Measurements from ENCODE around the gene AFF4.
"Not testable (repeated sequence)": the region's sequence is repeated elsewhere in the genome, so short reads cannot be mapped to it uniquely, and the experiment has no call there.

The AFF4 gene

DNA sequence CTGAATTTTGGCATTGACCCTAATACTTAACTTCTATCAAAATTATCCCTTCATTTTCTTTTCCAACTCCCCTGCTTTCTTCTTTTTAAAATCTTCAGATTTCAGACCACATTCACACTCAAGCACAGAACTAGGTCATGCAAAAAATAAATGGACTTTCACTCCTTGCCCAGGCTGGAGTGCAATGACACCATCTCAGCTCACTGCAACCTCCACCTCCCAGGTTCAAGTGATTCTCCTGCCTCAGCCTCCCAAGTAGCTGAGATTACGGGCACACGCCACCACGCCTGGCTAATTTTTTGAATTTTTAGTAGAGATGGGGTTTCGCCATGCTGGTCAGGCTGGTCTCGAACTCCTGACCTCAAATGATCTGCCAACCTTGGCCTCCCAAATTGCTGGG is 108.4 kb downstream of the AFF4 start:
- not testable (repeated sequence) for H3K4me3 ChIP-seq (ENCODE audit: low read depth, low read length)

DNA sequence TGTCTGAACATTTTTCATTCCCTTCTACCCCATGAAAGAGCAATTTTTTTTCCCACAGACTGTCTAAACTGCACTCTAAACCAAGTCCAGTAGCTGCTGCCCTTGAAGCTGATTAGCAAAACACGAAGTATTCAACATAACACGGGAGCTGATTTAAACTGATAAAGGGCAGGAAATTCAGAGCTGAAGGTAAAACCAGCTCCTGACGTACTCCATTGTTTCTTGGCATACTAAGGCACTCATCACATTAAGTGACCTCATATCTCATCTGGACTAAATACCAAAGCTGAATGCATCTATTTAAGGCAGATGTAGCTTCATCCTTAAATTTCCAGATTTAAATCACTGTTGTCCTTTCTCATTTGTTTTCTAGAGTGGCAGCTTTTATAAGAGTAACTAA is 109.1 kb downstream of the AFF4 start:
- no peak overlapping the region for H3K4me3 ChIP-seq (ENCODE audit: low read depth, low read length)

GRCh38 chr5:132853790-132854189 is 109.6 kb downstream of the AFF4 start:
- no peak overlapping the region for H3K4me3 ChIP-seq (ENCODE audit: low read depth, low read length)

- no peak overlapping the region for H3K4me3 ChIP-seq (ENCODE audit: low read depth, low read length)
These were observed 110.1 kb downstream of the AFF4 start for GRCh38 chr5:132853323-132853722.

DNA sequence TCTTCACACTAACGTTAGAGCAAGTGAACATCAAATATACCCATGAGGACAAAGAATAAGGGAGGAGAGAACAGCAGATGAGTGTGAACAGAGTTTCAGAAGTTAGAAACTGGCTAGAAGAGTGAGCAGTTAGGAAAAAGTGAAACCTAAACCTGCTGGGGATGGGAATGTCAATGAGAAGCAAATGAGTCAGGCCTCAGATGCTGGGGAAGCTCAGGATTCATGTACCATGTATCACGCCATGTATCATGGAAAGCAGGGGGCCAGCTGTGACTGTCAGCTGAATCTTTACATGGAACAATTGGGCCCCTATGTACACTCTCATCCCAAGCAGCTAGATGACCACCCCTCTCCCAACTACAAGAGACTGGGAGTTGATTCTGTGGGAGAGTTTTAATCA is 113.4 kb downstream of the AFF4 start:
- no peak overlapping the region for H3K4me3 ChIP-seq (ENCODE audit: low read depth, low read length)

GRCh38 chr5:132849347-132849746 is 114.1 kb downstream of the AFF4 start:
- no peak overlapping the region for H3K4me3 ChIP-seq (ENCODE audit: low read depth, low read length)

GRCh38 chr5:132848270-132848669 is 115.2 kb downstream of the AFF4 start:
- H3K4me3 ChIP-seq (ENCODE audit: low read depth, low read length) = no peak overlapping the region

GRCh38 chr5:132841305-132841704 is 122.1 kb downstream of the AFF4 start:
- no peak overlapping the region for H3K4me3 ChIP-seq (ENCODE audit: low read depth, low read length)

- no peak overlapping the region for H3K4me3 ChIP-seq (ENCODE audit: low read depth, low read length)
These were observed 122.5 kb downstream of the AFF4 start for GRCh38 chr5:132840896-132841295.

DNA sequence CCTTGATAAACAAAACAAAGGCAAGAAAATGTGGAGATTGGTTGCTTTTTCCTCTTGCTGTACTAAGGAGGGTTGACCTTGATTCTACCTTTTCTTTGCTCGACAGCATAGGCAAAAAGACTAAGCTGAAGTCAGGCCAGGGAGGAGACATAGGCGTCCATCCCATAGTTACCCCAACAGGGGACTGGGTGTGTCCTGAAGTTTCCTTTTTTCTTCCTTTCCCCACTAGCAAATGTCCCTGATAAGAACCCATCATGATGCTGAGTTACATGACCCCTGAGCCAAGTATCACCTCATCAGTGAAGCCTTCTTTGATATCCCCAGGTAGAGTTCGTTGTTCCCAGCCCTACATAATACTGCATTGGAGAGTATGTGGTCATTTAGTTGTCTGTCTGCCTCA is 123.1 kb downstream of the AFF4 start:
- H3K4me3 ChIP-seq (ENCODE audit: low read depth, low read length) = no peak overlapping the region

DNA sequence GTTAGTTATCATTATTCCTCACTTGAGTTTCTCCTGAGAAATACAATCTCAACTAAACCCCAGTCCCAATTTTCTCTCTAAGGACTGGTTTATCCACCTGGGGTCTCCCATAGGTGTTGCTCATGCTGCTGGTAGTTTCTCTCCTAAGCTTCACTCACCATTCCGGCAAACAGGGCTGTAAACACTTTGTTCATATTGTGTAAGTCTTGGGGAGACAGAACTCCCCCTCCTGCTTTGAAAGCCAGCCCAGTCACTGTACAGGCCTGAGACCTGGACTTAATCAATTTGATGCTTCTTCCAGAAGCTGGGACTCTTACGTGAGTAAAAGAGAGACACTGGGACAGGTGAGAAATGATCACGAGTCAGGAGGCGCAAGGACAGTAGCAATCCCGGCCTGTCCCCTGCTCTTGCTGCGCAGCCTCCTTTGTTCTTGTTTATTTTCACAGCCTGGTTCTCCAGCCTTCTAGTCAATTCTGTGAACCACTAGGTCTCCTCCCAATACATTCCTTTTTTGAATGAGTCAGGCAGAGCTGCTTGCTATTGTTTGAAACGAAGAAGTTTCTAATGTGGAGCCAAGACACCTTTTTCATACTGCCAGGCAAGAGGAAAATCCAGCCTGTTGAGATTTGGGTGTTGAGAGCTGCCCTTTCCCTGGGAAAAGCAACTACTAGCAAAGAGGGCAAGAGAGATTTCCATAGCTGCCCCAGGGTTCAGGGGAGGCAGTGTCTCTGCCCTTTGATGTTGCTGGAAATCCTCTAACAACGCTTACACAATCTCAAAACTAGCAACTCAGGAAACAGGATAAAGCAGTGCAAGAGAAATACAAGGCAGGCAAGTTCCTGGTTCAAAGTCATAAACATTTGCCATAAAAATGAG is 123.8 kb downstream of the AFF4 start:
- no peak overlapping the region for H3K4me3 ChIP-seq (ENCODE audit: low read depth, low read length)

DNA sequence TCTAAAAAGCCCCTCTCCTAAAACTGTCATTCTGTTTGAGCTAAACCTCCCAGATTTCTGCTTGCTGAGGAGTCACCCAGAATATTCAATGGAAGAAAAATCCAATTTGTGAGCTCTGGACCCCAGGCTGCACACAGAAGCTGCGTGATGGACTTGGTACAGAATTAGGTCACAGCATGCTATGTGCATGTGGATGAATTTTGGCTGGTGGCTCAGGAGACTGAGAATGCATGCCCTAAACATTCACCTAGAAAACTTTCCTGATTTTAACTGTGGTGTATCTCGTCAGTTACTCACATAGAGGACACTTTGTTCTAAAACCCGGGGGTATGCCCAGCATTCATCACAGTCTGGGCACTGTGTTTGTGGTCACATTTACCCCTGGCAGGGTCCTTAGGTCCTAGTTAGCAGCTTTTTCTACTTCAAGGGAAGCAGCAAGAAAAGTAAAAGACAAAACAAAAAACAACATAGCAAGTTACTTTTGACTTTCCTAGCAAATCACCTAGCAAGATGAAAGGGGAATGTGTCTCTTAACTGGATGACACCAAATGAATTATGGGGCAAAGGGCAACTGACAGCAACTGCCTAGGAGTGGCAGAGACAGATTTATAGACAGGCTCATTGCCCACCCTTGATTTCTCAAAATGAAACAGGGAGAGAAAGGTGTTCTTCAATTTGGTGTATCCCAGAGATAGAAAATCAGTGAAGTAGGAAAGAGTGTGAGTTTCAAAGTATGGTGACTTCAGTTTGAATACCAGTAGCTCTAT is 124.7 kb downstream of the AFF4 start:
- no peak overlapping the region for H3K4me3 ChIP-seq (ENCODE audit: low read depth, low read length)

GRCh38 chr5:132837868-132838267 is 125.6 kb downstream of the AFF4 start:
- H3K4me3 ChIP-seq (ENCODE audit: low read depth, low read length) = no peak overlapping the region

DNA sequence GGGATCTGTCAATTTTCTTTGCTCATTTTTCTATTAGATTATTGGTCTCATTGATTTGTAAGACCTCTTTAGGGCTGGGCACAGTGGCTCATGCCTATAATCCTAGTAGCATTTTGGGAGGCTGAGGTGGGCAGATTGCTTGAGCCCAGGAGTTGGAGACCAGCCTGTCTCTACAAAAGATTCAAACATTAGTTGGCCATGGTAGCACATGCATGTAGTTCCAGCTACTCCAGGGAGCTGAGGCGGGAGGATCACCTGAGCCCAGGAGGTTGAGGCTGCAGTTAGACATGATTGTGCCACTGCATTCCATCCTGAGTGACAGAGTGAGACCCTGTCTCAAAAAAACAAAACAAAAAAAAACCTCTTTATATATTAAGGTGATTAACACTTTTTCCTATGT is 126.6 kb downstream of the AFF4 start:
- no peak overlapping the region for H3K4me3 ChIP-seq (ENCODE audit: low read depth, low read length)

- no peak overlapping the region for H3K4me3 ChIP-seq (ENCODE audit: low read depth, low read length)
These were observed 129.4 kb downstream of the AFF4 start for GRCh38 chr5:132834057-132834456.

GRCh38 chr5:132832612-132833011 is 130.8 kb downstream of the AFF4 start:
- H3K4me3 ChIP-seq (ENCODE audit: low read depth, low read length) = no peak overlapping the region

DNA sequence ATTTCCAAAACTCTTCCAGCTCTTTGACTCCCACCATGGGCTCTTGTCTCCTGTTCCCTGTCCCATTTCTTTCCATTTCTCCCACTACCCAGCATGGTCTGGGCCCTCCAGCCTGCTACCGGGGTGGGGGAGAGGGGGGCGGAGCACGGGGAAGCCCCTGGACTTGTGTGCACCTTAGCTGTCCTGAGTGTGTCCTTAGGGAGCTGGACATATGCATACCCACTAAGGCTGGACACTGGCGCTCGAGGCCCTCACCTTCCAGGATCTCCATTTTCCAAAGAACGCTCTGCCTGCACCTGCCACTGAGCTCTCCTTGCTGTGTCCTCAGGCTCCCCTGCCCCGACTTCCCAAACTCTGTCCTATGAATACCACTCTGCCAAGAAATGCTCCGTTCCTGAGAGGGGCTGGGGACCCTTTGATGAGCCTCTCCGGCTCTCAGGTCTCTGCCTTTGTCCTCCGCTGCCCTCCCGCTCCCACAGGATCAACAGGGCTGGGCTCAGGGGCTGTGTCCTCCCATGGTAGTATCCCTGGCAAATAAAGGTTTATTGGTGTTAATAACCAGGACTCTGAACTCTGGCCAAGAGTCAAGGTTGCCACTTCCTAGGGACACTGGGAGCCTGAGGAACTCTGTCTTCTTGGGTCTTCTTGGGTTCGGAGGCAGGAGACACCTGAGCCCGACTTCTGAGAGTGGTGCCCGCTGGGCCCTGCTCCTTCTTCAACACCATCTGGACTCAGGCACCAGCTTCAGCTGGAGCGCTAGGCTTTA is 132.2 kb downstream of the AFF4 start:
- peak overlapping the region; percentile 61 for H3K4me3 ChIP-seq (ENCODE audit: low read depth, low read length)

DNA sequence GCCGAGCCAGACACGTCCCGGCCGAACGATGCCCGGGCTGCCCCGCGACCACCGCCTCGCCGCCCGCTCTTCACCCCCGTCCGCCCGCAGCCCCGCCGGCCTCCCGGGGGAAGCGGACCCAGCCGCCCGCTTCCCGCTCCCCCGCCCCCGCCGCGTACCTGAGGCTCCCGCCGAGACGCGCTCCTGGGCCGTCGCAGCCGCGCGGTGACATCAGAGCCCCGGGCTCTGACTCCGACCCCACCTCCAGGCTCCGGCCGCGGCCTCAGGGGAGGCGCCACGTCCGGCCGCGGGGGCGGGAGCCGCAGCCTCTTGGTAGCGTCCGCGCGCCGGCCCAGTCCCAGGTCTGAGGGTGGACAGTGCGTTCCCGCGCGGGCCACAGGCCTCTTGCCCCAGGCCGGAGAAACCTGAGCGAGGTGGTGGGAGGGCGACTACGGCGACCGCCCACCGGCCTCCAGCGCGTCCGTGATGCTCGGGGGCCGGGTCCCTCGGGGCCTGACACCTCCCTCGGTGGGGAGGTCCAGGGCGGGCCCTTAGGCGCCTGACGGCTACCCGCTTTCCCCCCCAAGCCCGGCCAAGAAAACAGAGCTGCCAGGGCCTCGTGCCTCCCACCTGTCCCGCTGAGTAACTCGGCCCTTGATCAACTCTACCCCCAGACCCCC is 132.9 kb downstream of the AFF4 start, which contains the start of gene SHROOM1:
SHROOM1 (minus strand) TSS at position 212 of the 659 bp plus-strand sequence. CDS start 4,507 bp downstream, outside the sequence.
- H3K4me3 ChIP-seq (ENCODE audit: low read depth, low read length) = peak within 1 kb of the TSS; percentile 61

DNA sequence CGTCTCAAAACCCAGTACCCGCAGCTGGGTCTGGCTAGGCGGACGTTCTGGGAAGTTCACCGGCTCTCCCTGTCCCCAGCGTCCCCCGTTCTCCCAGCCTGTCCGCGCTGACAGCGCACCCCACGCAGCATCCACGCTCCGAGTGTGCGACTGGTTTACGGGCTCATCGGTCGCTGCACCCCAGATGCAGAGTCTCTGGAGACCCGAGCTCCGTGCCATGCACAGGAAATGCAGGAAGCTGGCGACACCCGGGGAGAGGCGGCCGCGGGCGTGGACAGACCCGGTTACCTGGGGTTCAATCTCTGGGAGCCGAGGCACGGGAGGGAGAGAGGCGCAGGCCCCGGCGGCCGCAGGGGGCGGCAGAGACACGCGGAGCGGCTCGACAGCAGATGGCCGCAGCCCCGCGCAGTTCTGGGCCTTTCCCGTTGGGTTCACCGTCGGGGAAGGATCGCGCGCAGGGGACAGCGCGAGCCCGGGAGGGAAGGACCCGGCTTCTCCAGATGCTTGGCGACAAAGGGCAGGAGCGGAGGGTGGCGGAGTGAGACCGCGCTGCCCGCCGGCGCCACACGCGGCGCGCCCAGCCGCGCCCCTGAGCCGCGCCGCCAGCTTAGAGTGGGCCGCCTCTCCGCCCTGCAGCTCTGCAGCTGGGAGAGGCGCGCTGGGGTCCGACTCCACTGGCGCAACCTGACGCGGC is 133.5 kb downstream of the AFF4 start:
- H3K4me3 ChIP-seq (ENCODE audit: low read depth, low read length) = peak overlapping the region; percentile 61

DNA sequence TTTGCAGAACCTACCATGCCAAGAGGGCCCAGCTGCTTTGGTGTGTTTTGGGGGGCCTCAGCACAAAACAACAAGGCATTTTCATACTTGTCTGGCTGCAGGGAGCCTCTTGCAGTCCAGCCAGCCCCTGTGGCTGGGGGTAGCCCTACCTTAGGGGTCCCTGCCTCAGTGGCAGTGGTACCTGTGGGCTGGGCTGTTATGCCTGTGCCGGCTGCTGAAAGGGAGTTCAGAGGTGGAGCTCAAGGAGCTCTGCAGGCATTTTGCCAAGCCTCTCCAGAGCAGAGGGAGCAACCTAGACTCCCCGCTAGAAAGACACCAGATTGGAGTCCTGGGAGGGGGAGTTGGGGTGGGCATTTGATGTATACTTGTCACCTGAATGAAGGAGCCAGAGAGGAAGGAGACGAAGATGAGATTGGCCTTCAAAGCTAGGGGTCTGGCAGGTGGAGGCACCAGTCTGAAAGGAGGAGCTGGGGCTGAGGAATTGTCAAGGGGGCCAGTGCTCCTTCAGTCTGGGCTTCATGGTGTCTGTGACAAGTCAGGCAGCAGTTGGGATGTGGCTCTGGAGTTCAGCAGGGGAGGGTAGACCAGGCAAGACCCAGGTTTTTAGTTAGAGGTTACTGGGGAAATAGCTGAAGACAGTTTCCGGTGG is 134.5 kb downstream of the AFF4 start:
- H3K4me3 ChIP-seq (ENCODE audit: low read depth, low read length) = no peak overlapping the region
